H1 (cell line): ENCODE measurements around the gene ATP5F1A. TPM values are rescaled to one million over a fixed set of nuclear protein-coding genes. Genes with fewer than 3 reads are reported as not detected.
A peak's percentile ranks its signal among the peaks of the same experiment; 100 is the strongest.

Source experiments
- CTCF ChIA-PET: fragments of 300-600 bp; sonication (Branson Sonifier 250); formaldehyde crosslinking; loops from one replicate; lab custom pipeline; 2021; ENCODE audit not compliant: partially characterized antibody; lab: Charles Lee
- POLR2A ChIA-PET: fragments of 300-600 bp; sonication (Branson Sonifier 250); formaldehyde crosslinking; loops from one replicate; lab custom pipeline; 2021; ENCODE audit warnings: inconsistent platforms; ENCODE audit not compliant: partially characterized antibody; lab: Charles Lee
- DNase-seq, 2 experiments: peaks; one replicate each; pipeline versions ENCODE4 v3.0.0 to v3.0.0-alpha.2; 2010 to 2022; ENCODE audit warnings: low spot score in 2 of 2, low read depth in 1 of 2, mixed read lengths in 1 of 2
- FAIRE-seq: peaks from 2 replicates; lab custom pipeline; 2011; peaks lifted over from hg19 to GRCh38; lab: Jason Lieb, UNC
- H2AFZ ChIP-seq: 2 replicates; pipeline ENCODE4 v1.8.1; 2012; ENCODE audit warnings: low read length, inconsistent platforms
- H2AK5ac ChIP-seq: 2 replicates; pipeline ENCODE4 v1.6.1; 2013; ENCODE audit warnings: low read depth, low read length
- H2BK120ac ChIP-seq: replicated peaks from 2 replicates; pipeline ENCODE3; 2013; ENCODE audit warnings: low read depth, low read length, inconsistent platforms
- H2BK12ac ChIP-seq: 2 replicates; pipeline ENCODE4 v1.6.1; 2013; ENCODE audit warnings: low read depth, low read length
- H2BK15ac ChIP-seq: 2 replicates; pipeline ENCODE4 v1.6.1; 2013; ENCODE audit warnings: low read length
- H2BK20ac ChIP-seq: 2 replicates; pipeline ENCODE4 v1.6.1; 2013; ENCODE audit warnings: low read length
- H2BK5ac ChIP-seq: 2 replicates; pipeline ENCODE4 v1.6.1; 2013; ENCODE audit warnings: low read depth, low read length
- H3K14ac ChIP-seq: 2 replicates; pipeline ENCODE4 v1.6.1; 2013; ENCODE audit warnings: inconsistent platforms; ENCODE audit not compliant: insufficient read length
- H3K18ac ChIP-seq: 2 replicates; pipeline ENCODE4 v1.6.1; 2013; ENCODE audit warnings: low read length; ENCODE audit errors: extremely low read depth
- H3K23ac ChIP-seq: 2 replicates; pipeline ENCODE4 v1.6.1; 2013; ENCODE audit warnings: inconsistent platforms; ENCODE audit not compliant: insufficient read length
- H3K23me2 ChIP-seq: 2 replicates; pipeline ENCODE4 v1.6.1; 2013; ENCODE audit warnings: low read depth, low read length
- H3K27ac ChIP-seq: 2 replicates; pipeline ENCODE4 v1.6.1; 2011; ENCODE audit warnings: low read depth, low read length, inconsistent platforms
- H3K27me3 ChIP-seq, 4 experiments: replicated peaks in 1 of 4; 1 replicate in 1 of 4; 2 replicates in 3 of 4; pipeline versions ENCODE4 v1.6.1 to v1.8.1; 2011 to 2013; ENCODE audit warnings: low read length in 3 of 4, mild to moderate bottlenecking in 3 of 4, inconsistent platforms in 2 of 4, mixed read lengths in 2 of 4, moderate library complexity in 1 of 4; ENCODE audit not compliant: control insufficient read depth in 3 of 4, insufficient read depth in 3 of 4; ENCODE audit errors: extremely low read depth in 1 of 4
- H3K36me3 ChIP-seq, 4 experiments: 2 replicates each; pipeline versions ENCODE4 v1.6.1 to v1.8.1; 2011 to 2013; ENCODE audit warnings: mild to moderate bottlenecking in 4 of 4, low read length in 3 of 4, moderate library complexity in 2 of 4, control low read depth in 1 of 4, inconsistent platforms in 1 of 4; ENCODE audit not compliant: insufficient read depth in 4 of 4, control insufficient read depth in 2 of 4
- H3K4ac ChIP-seq: replicated peaks from 2 replicates; pipeline ENCODE3; 2013; ENCODE audit warnings: low read length, low read depth, mixed read lengths, inconsistent platforms; ENCODE audit not compliant: insufficient read length
- H3K4me1 ChIP-seq, 4 experiments: replicated peaks in 1 of 4; 1 replicate in 1 of 4; 2 replicates in 3 of 4; pipeline versions ENCODE4 v1.6.1 to v1.8.1; 2011 to 2013; ENCODE audit warnings: low read length in 3 of 4, inconsistent platforms in 2 of 4, mixed read lengths in 1 of 4; ENCODE audit not compliant: insufficient read depth in 4 of 4, control insufficient read depth in 3 of 4
- H3K4me2 ChIP-seq, 2 experiments: 2 replicates each; pipeline versions ENCODE4 v1.6.1 to v1.8.1; 2011 to 2013; ENCODE audit warnings: low read depth in 2 of 2, low read length in 2 of 2, control low read depth in 1 of 2, inconsistent platforms in 1 of 2, mild to moderate bottlenecking in 1 of 2; ENCODE audit not compliant: insufficient read depth in 1 of 2
- H3K4me3 ChIP-seq, 4 experiments: fragments of 200-600, 300-600 bp in 1 of 4; sonication (generic), shearing (Covaris generic), sonication (Bioruptor Twin) in 1 of 4; 2 replicates each; pipeline versions ENCODE4 v1.5.1 to v1.8.1; 2011 to 2016; ENCODE audit warnings: low read length in 4 of 4, low read depth in 3 of 4, control low read depth in 2 of 4, inconsistent platforms in 2 of 4, mild to moderate bottlenecking in 2 of 4, mixed read lengths in 1 of 4, moderate library complexity in 1 of 4; ENCODE audit not compliant: insufficient read depth in 2 of 4; ENCODE audit errors: extremely low read depth in 1 of 4
- H3K56ac ChIP-seq: replicated peaks from 2 replicates; pipeline ENCODE3; 2013; ENCODE audit warnings: low read depth, mild to moderate bottlenecking, mixed read lengths, low read length, inconsistent platforms; ENCODE audit not compliant: insufficient read length
- H3K79me1 ChIP-seq: 2 replicates; pipeline ENCODE4 v1.6.1; 2013; ENCODE audit warnings: low read depth, low read length, control low read depth
- H3K79me2 ChIP-seq, 2 experiments: 2 replicates each; pipeline versions ENCODE4 v1.6.1 to v1.8.1; 2012 to 2013; ENCODE audit warnings: low read length in 2 of 2, mild to moderate bottlenecking in 2 of 2, inconsistent platforms in 1 of 2; ENCODE audit not compliant: insufficient read depth in 2 of 2, control insufficient read depth in 1 of 2
- H3K9ac ChIP-seq, 4 experiments: replicated peaks in 1 of 4; 1 replicate in 1 of 4; 2 replicates in 3 of 4; pipeline versions ENCODE4 v1.6.1 to v1.8.1; 2011 to 2013; ENCODE audit warnings: low read depth in 3 of 4, low read length in 3 of 4, control low read depth in 2 of 4, mild to moderate bottlenecking in 2 of 4, moderate library complexity in 2 of 4, inconsistent platforms in 1 of 4; ENCODE audit errors: extremely low read depth in 1 of 4
- H3K9me3 ChIP-seq, 2 experiments: 2 replicates each; pipeline versions ENCODE4 v1.6.1 to v1.8.1; 2012 to 2013; ENCODE audit warnings: mild to moderate bottlenecking in 2 of 2, moderate library complexity in 2 of 2, control low read depth in 1 of 2, inconsistent platforms in 1 of 2, low read depth in 1 of 2, low read length in 1 of 2, mixed read lengths in 1 of 2; ENCODE audit not compliant: insufficient read depth in 2 of 2
- H4K20me1 ChIP-seq, 2 experiments: replicated peaks in 1 of 2; 2 replicates each; pipeline versions ENCODE3 to v1.8.1; 2011 to 2013; ENCODE audit warnings: inconsistent platforms in 2 of 2, low read length in 2 of 2, mild to moderate bottlenecking in 1 of 2; ENCODE audit not compliant: insufficient read depth in 2 of 2, control insufficient read depth in 1 of 2
- H4K5ac ChIP-seq: 2 replicates; pipeline ENCODE4 v1.6.1; 2013; ENCODE audit warnings: low read length, low read depth, mixed read lengths, inconsistent platforms; ENCODE audit not compliant: insufficient read length
- H4K8ac ChIP-seq: 2 replicates; pipeline ENCODE4 v1.8.0; 2013; ENCODE audit warnings: mild to moderate bottlenecking, moderate library complexity, low read length, inconsistent platforms; ENCODE audit not compliant: insufficient read depth; ENCODE audit errors: extremely low read depth
- H4K91ac ChIP-seq: replicated peaks from 2 replicates; pipeline ENCODE3; 2013; ENCODE audit warnings: low read length, mixed read lengths, inconsistent platforms; ENCODE audit not compliant: insufficient read length
- SIX5 ChIP-seq: IDR thresholded peaks from 2 replicates; pipeline ENCODE4 v1.6.1; 2011; ENCODE audit warnings: mild to moderate bottlenecking, low read depth, low read length
- WGBS, 2 experiments: shearing (Covaris generic) in 1 of 2; methylation state at CpG; one replicate each; pipeline versions ENCODE4 v1.1.6 to v1.1.7; 2013 to 2015; ENCODE audit warnings: low lambda C conversion rate in 2 of 2, mixed read lengths in 2 of 2, inconsistent platforms in 1 of 2, low coverage in 1 of 2, missing lambda C conversion rate in 1 of 2; ENCODE audit not compliant: insufficient replicate concordance in 2 of 2, insufficient coverage in 1 of 2, insufficient read length in 1 of 2; ENCODE audit errors: extremely low coverage in 1 of 2, missing lambda C conversion rate in 1 of 2; 5-methylcytosine and 5-hydroxymethylcytosine counted together
- polyA plus RNA-seq, 7 experiments: library from polyadenylated mRNA; depleted of rRNA in 3 of 7; stranded (reverse) in 5 of 7; unstranded in 2 of 7; fragments of >200 nt in 5 of 7; fragments of 200-250 nt in 2 of 7; gene quantifications; 1 replicate in 5 of 7; 2 replicates in 1 of 7; 4 replicates in 1 of 7; pipeline versions ENCODE4 v1.2.1 to v1.2.3, GENCODE V29; 2011 to 2013; ENCODE audit warnings: missing spikeins in 2 of 7, mixed read lengths in 2 of 7
- total RNA-seq: library from RNA; stranded (reverse); fragmentation: NEBNext Ultra II Directional; extraction: Animal tissue kit (Norgen Biotek cat#: 25700); gene quantifications from 2 replicates; pipeline ENCODE4 v1.2.1, GENCODE V29; 2021

ATP5F1A gene
- total and polyA plus RNA-seq, 2 of the 8 experiments (the other 6 are each of a cell fraction or from before 2014, with no cell fraction given) = 685 to 970 TPM

DNA sequence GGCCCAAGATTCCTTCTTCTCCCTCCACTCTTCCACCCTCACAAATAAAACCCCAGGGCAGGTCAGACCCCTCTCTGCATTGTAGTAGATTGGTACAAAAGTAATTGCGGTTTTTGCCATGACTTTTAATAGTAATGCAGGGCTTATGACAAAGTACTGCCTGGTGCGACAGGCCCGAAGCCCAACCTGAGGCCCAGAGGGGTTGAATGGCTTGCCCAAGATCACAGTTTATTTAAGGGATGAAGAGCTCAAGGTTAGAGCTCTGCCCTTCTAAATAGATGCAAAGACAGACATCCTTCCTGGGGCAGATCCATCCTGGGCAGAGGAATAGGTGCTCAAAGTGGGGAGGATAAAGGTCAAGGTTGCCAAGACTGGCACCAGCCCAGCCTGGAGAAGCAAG lies 25.1 kb downstream of the ATP5F1A start:
- H2AFZ ChIP-seq = no peak overlapping the region
- no peaks in the 10 kb centered on the region for H3K79me1 ChIP-seq
- H2BK12ac ChIP-seq = no peak overlapping the region
- no peak overlapping the region for H3K9ac ChIP-seq
- H3K18ac ChIP-seq = no peak overlapping the region
- no peak overlapping the region for H3K56ac ChIP-seq
- no peak overlapping the region for H2AK5ac ChIP-seq
- H2BK120ac ChIP-seq = no peak overlapping the region
- H3K4ac ChIP-seq = no peak overlapping the region
- no peak overlapping the region for H3K27ac ChIP-seq
- H4K5ac ChIP-seq = no peak overlapping the region
- H3K36me3 ChIP-seq = peaks cover 0 to 6% (median 0%) of the 10 kb centered on the region in 4 experiments; a peak in 2 of 8 replicates
- DNase-seq (no peak), FAIRE-seq (no peak)
- H3K9me3 ChIP-seq = no peaks in the 10 kb centered on the region
- H4K20me1 ChIP-seq = peaks cover 0 to 3% of the 10 kb centered on the region in 2 experiments
- H2BK5ac ChIP-seq = no peak overlapping the region
- peaks cover 11% of the 10 kb centered on the region; the same call in 1 of the 2 replicates for H3K23me2 ChIP-seq
- 77% methylated on average over 3 of the region's 3 CpGs; no CpG with 5 or more reads in 1 of the 2 experiments for WGBS, 2 experiments
- H4K8ac ChIP-seq = no peak overlapping the region
- ChIA-PET CTCF (interaction anchor here (0.6 to 4.1 kb wide), 46 partner anchors 9 to 420 kb away, joined by 3 to 27 read pairs (median 5); no protein-coding TSS in a partner anchor), POLR2A (interaction anchor here (1.5 to 2.3 kb wide), 4 partner anchors 9 to 31 kb away, joined by 4 to 7 read pairs (median 4); partner anchors contain the start of gene HAUS1)
- no peak overlapping the region for H2BK15ac ChIP-seq
- no peak overlapping the region for H4K91ac ChIP-seq
- H3K27me3 ChIP-seq = peaks cover 4 to 31% (median 28%) of the 10 kb centered on the region in 4 experiments
- no peak overlapping the region for H2BK20ac ChIP-seq
- no peak overlapping the region for H3K4me3 ChIP-seq
- no peaks in the 10 kb centered on the region for H3K79me2 ChIP-seq
- H3K23ac ChIP-seq = no peak overlapping the region
- H3K4me2 ChIP-seq = peak overlapping the region in 1 of 2 experiments; percentile 88; a peak in 1 of 4 replicates
- H3K4me1 ChIP-seq = peaks cover 0 to 6% (median 0%) of the 10 kb centered on the region in 4 experiments; a peak in 2 of 7 replicates
- no peak overlapping the region for H3K14ac ChIP-seq
- TF ChIP-seq SIX5 = no peak
